ENCODE measurements around the gene IL4. TPM values are rescaled to one million over a fixed set of nuclear protein-coding genes. Genes with fewer than 3 reads are reported as not detected.

The IL4 gene
- total and polyA plus RNA-seq, 2 of the 13 experiments (the other 11 are each of a cell fraction or from before 2014, with no cell fraction given) = not detected

DNA sequence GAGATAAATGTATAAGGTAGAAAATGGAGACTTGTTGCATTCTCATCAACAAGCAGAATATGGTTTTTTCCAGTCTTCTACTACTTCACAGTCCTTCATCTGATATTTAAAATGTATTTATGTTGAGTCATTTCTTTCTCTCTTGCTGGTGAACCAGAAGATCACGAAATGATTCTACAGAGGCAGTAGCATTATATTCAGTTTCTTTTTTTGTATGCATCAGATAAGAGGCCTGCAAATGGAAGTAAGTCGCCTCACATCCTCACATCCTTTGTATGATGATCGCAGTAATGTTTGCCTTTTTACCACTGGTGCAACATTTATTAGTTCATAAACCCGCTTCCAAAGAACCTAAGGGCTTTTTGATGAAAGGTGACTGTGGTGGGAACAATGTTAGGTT, 37.9 kb upstream of the IL4 start (continued):
- no peak for TF ChIP-seq ZNF772 (CRISPR knock-in tag; IDR thresholded peaks at IDR 0.05)
- TF ChIP-seq ZBTB7A (CRISPR knock-in tag; IDR thresholded peaks at IDR 0.05) = no peak

DNA sequence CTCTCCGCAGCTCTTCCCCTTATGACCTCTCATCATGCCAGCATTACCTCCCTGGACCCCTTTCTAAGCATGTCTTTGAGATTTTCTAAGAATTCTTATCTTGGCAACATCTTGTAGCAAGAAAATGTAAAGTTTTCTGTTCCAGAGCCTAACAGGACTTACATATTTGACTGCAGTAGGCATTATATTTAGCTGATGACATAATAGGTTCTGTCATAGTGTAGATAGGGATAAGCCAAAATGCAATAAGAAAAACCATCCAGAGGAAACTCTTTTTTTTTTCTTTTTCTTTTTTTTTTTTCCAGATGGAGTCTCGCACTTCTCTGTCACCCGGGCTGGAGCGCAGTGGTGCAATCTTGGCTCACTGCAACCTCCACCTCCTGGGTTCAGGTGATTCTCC, 36.5 kb upstream of the IL4 start:
- Histone ChIP-seq H3K9ac (ENCODE audit: insufficient read depth, low read depth, low read length) (no peak overlapping the region), H3K9me3 (ENCODE audit: low read length) (no peaks in the 10 kb centered on the region), H3K79me2 (ENCODE audit: insufficient read depth, low read length) (no peaks in the 10 kb centered on the region), H3K4me2 (ENCODE audit: low read depth, low read length) (no peak overlapping the region), H2AFZ (ENCODE audit: low read length) (no peak overlapping the region), H3K27me3 (ENCODE audit: control insufficient read depth in 1 of 2, insufficient read depth in 2 of 2, low read length in 2 of 2) (no peaks in the 10 kb centered on the region), H3K4me1 (ENCODE audit: insufficient read depth, low read length) (no peaks in the 10 kb centered on the region), H3K36me3 (replicated peaks in 1 of 2; ENCODE audit: control insufficient read depth in 1 of 2, insufficient read depth in 2 of 2, low read length in 2 of 2) (peaks cover 13 to 49% of the 10 kb centered on the region in 2 experiments), H4K20me1 (ENCODE audit: insufficient read depth, low read length) (no peaks in the 10 kb centered on the region), H3K27ac (ENCODE audit: extremely low read length, insufficient read depth, low read length) (no peak overlapping the region), H3K4me3 (replicated peaks in 1 of 3; ENCODE audit: insufficient read depth in 1 of 3, low read depth in 2 of 3, low read length in 3 of 3) (no peak overlapping the region)
- in situ Hi-C loops (cut with HindIII; ENCODE audit: extremely low pct_ligation_motif_present, low pct_unique_long_range_greater_than_20kb) = no loop called here
- ChIA-PET CTCF (ENCODE audit: low intra/inter-chr PET ratio, low total read pairs) (no interaction called here), POLR2A (no interaction called here)
- TF ChIP-seq NCOA2 (CRISPR knock-in tag; IDR thresholded peaks at IDR 0.05) (no peak), ZNF777 (CRISPR knock-in tag; IDR thresholded peaks at IDR 0.05) (no peak), ZNF142 (CRISPR knock-in tag; IDR thresholded peaks at IDR 0.05) (no peak), TCF12 (IDR thresholded peaks at IDR 0.05) (no peak), TCF12 (CRISPR knock-in tag; IDR thresholded peaks at IDR 0.05) (no peak), ZNF713 (CRISPR knock-in tag; IDR thresholded peaks at IDR 0.05) (no peak), ZNF564 (CRISPR knock-in tag; IDR thresholded peaks at IDR 0.05) (no peak), ZNF891 (CRISPR knock-in tag; IDR thresholded peaks at IDR 0.05) (no peak)
- TF ChIP-seq, protein P1, sequence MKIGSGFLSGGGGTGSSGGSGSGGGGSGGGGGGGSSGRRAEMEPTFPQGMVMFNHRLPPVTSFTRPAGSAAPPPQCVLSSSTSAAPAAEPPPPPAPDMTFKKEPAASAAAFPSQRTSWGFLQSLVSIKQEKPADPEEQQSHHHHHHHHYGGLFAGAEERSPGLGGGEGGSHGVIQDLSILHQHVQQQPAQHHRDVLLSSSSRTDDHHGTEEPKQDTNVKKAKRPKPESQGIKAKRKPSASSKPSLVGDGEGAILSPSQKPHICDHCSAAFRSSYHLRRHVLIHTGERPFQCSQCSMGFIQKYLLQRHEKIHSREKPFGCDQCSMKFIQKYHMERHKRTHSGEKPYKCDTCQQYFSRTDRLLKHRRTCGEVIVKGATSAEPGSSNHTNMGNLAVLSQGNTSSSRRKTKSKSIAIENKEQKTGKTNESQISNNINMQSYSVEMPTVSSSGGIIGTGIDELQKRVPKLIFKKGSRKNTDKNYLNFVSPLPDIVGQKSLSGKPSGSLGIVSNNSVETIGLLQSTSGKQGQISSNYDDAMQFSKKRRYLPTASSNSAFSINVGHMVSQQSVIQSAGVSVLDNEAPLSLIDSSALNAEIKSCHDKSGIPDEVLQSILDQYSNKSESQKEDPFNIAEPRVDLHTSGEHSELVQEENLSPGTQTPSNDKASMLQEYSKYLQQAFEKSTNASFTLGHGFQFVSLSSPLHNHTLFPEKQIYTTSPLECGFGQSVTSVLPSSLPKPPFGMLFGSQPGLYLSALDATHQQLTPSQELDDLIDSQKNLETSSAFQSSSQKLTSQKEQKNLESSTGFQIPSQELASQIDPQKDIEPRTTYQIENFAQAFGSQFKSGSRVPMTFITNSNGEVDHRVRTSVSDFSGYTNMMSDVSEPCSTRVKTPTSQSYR (CRISPR knock-in tag; IDR thresholded peaks at IDR 0.05; ENCODE audit: borderline replicate concordance) = no peak
- FAIRE-seq (no peak), ATAC-seq (no peak), DNase-seq (ENCODE audit: low spot score) (no peak)
- 95% methylated on average over 4 of the region's 4 CpGs for WGBS (ENCODE audit: low lambda C conversion rate)
- no TSS peak for BruUV-seq (replicated peaks)
- intact Hi-C loops (cut with micrococcal nuclease; ENCODE audit: unreplicated experiment) = no loop called here

Measured in HepG2 (cell line).